ENCODE results near the gene TMC1. TPM values are rescaled to one million over a fixed set of nuclear protein-coding genes. Genes with fewer than 3 reads are reported as not detected.

The TMC1 gene
- total RNA-seq, 1 donor from 2014 or later = not detected

DNA sequence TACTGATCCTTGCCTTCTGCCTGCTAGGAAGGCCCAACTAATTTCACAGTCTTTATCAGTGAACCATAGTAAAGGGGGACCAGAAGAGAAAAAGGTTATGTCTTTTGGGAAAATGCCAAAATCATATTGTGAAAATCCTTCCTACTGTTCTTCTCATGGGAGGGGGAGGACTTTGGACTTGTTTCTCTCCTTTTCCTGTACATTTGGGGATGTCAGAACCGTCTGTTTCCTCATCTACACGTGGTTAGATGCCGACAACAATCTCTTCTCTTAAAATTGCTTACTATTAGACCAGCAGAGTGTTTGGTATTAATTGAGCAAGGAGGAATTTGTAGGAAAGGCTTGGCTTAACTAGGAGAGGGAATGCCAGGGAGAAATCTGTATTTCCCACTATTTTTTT lies 77.2 kb downstream of the TMC1 start:
- no peak overlapping the region for H3K27ac Mint-ChIP-seq (ENCODE audit: unreplicated experiment)
- no peak overlapping the region for H3K4me3 Mint-ChIP-seq (ENCODE audit: unreplicated experiment)
- H3K4me1 Mint-ChIP-seq (ENCODE audit: unreplicated experiment) = peaks cover 38% of the 10 kb centered on the region
- H3K9me3 Mint-ChIP-seq (ENCODE audit: unreplicated experiment) = no peaks in the 10 kb centered on the region
- H3K27me3 Mint-ChIP-seq (ENCODE audit: unreplicated experiment) = no peaks in the 10 kb centered on the region
- no peak for DNase-seq (ENCODE audit: extremely low spot score, unreplicated experiment)
- no peaks in the 10 kb centered on the region for H3K36me3 Mint-ChIP-seq (ENCODE audit: unreplicated experiment)
- TF ChIP-seq, protein P1, sequence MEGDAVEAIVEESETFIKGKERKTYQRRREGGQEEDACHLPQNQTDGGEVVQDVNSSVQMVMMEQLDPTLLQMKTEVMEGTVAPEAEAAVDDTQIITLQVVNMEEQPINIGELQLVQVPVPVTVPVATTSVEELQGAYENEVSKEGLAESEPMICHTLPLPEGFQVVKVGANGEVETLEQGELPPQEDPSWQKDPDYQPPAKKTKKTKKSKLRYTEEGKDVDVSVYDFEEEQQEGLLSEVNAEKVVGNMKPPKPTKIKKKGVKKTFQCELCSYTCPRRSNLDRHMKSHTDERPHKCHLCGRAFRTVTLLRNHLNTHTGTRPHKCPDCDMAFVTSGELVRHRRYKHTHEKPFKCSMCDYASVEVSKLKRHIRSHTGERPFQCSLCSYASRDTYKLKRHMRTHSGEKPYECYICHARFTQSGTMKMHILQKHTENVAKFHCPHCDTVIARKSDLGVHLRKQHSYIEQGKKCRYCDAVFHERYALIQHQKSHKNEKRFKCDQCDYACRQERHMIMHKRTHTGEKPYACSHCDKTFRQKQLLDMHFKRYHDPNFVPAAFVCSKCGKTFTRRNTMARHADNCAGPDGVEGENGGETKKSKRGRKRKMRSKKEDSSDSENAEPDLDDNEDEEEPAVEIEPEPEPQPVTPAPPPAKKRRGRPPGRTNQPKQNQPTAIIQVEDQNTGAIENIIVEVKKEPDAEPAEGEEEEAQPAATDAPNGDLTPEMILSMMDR (IDR thresholded peaks at IDR 0.05) = no peak

DNA sequence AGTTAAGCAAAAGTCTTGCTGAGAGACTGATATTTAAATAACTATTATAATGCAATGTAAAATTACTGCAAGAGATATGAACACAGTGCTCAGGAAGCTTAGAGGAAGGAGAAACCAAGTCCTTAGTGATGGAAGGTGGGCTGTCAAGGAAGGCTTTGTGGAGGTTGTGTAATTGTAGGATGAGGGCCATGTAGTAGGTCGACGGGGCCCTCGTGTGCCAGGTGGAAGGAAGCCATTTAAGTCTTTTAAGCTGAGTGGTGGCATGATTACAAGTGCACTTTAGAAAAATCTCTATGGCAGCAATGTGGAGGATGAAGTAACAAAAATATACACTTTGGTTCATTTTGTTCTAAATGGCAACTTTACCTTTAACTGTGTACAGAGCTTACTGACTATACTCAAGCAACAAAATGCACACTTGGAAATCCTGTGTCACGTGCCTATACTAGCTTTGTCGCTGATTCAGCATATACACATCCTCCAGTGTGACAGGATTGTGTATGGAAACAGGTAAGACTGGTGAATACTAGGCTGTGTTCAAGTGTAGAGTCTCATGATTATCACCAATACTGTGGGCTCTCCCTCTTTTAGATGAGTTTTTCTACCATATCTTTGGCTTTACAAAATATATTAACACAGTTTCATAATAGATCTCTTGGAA lies 78.6 kb downstream of the TMC1 start:
- DNase-seq (ENCODE audit: extremely low spot score, unreplicated experiment) = no peak
- Mint-ChIP-seq H3K4me1 (ENCODE audit: unreplicated experiment) (peaks cover 38% of the 10 kb centered on the region), H3K4me3 (ENCODE audit: unreplicated experiment) (no peak overlapping the region), H3K9me3 (ENCODE audit: unreplicated experiment) (no peaks in the 10 kb centered on the region), H3K36me3 (ENCODE audit: unreplicated experiment) (no peaks in the 10 kb centered on the region), H3K27me3 (ENCODE audit: unreplicated experiment) (no peaks in the 10 kb centered on the region), H3K27ac (ENCODE audit: unreplicated experiment) (no peak overlapping the region)
- TF ChIP-seq, protein P1 (IDR thresholded peaks at IDR 0.05) = no peak

DNA sequence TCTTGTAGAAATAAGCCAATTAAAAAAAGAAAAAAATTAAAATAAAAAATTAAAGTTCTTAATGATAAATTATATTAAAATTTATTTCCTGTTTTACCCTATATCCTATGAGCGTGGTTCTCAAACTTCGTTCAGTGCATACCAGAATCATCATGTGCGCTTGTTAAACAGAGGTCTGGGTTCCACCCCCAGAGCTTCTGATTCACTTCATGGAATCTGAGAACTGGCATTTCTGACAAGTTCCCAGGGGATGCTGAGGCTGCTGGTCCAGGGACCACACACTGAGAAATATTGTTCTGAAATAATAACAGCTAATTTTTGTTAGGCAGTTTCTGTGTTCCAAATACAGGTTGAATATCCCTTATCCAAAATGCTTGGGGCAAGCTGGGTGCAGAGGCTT lies 79.3 kb downstream of the TMC1 start:
- Mint-ChIP-seq H3K9me3 (ENCODE audit: unreplicated experiment) (no peaks in the 10 kb centered on the region), H3K4me3 (ENCODE audit: unreplicated experiment) (no peak overlapping the region), H3K36me3 (ENCODE audit: unreplicated experiment) (no peaks in the 10 kb centered on the region), H3K4me1 (ENCODE audit: unreplicated experiment) (peaks cover 38% of the 10 kb centered on the region), H3K27me3 (ENCODE audit: unreplicated experiment) (no peaks in the 10 kb centered on the region), H3K27ac (ENCODE audit: unreplicated experiment) (no peak overlapping the region)
- TF ChIP-seq, protein P1 (IDR thresholded peaks at IDR 0.05) = no peak
- DNase-seq (ENCODE audit: extremely low spot score, unreplicated experiment) = no peak

GRCh38 chr9:72601615-72602014 lies 80.2 kb downstream of the TMC1 start:
- Mint-ChIP-seq H3K4me3 (ENCODE audit: unreplicated experiment) (no peak overlapping the region), H3K4me1 (ENCODE audit: unreplicated experiment) (peaks cover 38% of the 10 kb centered on the region), H3K27ac (ENCODE audit: unreplicated experiment) (no peak overlapping the region), H3K9me3 (ENCODE audit: unreplicated experiment) (no peaks in the 10 kb centered on the region), H3K36me3 (ENCODE audit: unreplicated experiment) (no peaks in the 10 kb centered on the region), H3K27me3 (ENCODE audit: unreplicated experiment) (no peaks in the 10 kb centered on the region)
- no peak for DNase-seq (ENCODE audit: extremely low spot score, unreplicated experiment)
- TF ChIP-seq, protein P1 (IDR thresholded peaks at IDR 0.05) = no peak

DNA sequence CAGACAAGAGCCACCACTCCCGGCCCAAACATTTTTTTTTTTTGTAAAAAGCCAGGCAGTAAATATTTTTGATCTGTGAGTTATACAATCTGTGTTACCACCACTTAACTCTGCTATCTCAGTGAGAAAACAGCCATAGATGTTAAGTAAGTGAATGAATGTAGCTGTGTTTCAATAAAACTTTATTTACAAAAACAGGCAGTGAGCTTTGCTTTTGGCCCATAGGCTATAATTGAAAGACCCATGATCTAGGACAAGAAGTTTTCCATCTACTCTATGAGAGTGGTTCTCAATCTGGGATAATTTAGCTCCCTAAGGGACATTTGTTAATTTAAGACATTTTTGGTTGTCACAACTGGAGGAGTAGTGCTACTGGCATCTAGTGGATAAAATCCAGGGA lies 91.0 kb downstream of the TMC1 start:
- H3K27ac Mint-ChIP-seq (ENCODE audit: unreplicated experiment) = no peak overlapping the region
- no peak for DNase-seq (ENCODE audit: extremely low spot score, unreplicated experiment)
- no peak overlapping the region for H3K4me3 Mint-ChIP-seq (ENCODE audit: unreplicated experiment)

More for the DNA sequence above, 91.0 kb downstream of the TMC1 start:
- H3K36me3 Mint-ChIP-seq (ENCODE audit: unreplicated experiment) = no peaks in the 10 kb centered on the region
- no peaks in the 10 kb centered on the region for H3K4me1 Mint-ChIP-seq (ENCODE audit: unreplicated experiment)
- TF ChIP-seq, protein P1 (IDR thresholded peaks at IDR 0.05) = peak; percentile 33
- H3K9me3 Mint-ChIP-seq (ENCODE audit: unreplicated experiment) = no peaks in the 10 kb centered on the region
- no peaks in the 10 kb centered on the region for H3K27me3 Mint-ChIP-seq (ENCODE audit: unreplicated experiment)
